NCI-H1694 treated with DMSO at 0.1 percent for 48 hours (cell line): ENCODE measurements around the gene TMEM235.
A peak's percentile ranks its signal among the peaks of the same experiment; 100 is the strongest.

Experiments
- DNase-seq: peaks from one replicate; lab custom pipeline; 2025; lab: John Stamatoyannopoulos, UW

Gene TMEM235

DNA sequence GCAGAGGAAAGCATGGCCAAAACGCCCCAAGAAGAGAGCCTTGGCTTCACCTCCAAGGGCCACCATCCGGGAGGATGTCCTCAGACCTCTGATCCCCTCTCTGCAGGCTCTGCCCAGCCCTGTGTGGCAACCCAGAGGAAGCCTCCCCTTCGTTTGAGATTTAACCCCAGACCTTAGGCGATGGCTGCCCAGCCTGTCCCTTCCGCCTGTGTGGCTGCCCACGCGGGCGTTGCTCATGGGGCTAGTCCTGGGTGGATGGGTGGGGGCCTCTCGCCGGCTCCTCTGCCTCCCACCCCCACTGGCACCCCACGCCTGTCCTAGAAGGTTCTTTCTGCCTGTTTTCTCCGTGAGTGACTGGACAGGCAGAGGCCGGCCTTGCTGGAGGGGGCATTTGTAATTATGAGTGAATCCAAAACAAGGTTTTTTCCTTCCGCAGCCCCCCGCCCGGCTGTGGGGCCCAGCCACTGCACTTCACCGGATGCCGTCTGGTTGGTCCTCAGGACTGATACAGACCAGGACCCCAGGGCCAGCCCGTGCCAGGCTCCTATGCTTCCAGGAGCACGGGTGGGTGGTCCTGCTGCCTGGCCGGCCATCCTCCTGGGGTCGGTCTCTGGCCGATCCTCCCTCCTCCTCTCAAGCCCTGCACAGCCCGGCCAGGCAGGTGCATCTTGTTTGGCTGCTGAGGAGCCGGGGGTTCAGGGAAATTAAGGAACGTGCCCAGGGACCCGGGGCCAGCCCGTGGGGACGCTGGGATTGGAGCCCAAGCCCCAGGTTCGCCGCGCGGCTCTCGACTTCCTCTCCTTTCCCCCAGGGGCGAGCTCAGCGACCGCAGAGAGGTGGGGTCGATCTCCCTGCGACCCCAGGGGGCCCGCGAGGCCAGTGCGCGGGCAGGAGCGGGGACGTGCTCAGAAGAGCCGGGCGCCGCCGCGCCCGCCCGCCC is at the start of gene TMEM235:
TMEM235 (plus strand) TSS at position 636 of the 940 bp plus-strand sequence. CDS start 393 bp downstream, outside the sequence.
- DNase-seq, result no peak

DNA sequence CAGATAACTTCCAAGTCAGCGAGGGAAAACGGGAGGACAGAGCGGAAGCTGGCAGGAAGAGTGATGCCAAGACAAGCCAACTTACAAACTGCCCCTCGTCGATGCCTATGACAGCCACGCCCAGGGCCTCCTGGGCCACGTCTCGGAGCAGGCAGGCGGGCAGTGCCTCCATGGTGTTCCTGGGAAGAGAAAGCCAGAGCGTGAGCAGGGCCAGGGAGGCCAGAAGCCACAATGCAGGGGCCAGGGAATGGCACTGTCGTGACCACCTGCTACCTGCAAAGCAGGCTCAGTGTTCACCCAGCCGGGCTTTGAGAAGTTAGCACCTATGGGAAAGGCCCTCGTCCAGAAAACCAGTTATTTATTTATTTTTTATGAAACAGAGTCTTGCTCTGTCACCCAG is 48.9 kb upstream of the TMEM235 start:
- no peak for DNase-seq

DNA sequence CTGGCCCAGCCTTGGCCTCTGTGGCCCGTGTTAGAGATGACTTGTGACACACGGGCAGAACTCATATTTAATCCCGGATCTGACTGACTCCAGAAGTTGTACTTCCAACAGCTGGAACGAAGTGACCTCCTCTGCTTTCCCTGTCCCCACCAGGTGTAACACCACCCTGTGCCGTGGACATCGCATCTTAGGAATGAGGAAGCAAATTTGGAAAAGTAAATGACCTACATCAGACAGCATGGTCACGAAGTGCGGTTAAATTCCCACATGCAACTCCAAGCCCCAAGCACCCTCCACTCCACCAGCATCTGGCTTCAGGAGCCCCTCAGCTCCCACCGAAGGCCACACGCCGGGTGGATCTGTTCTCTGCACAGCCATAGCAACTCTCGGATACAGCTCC is 47.5 kb upstream of the TMEM235 start:
- no peak for DNase-seq

DNA sequence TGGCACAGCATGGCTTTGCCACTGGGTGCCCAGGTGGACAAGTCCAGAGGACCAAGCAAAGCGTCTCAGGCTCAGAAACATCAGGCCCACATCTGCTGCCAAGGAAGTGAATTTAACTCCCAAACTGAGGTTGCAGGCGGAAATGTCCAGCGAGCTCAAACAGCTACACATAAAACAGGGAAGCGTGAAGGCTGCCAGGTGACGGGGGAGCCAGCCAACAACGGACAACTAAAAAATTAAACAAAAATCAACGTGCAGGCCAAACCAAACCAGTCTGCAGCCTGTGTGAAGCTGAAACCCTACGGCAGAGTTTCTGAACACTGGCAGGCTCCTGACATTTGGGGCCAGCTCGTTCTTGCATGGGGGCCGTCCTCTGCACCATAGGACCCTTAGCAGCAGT is 47.1 kb upstream of the TMEM235 start:
- DNase-seq, result no peak

DNA sequence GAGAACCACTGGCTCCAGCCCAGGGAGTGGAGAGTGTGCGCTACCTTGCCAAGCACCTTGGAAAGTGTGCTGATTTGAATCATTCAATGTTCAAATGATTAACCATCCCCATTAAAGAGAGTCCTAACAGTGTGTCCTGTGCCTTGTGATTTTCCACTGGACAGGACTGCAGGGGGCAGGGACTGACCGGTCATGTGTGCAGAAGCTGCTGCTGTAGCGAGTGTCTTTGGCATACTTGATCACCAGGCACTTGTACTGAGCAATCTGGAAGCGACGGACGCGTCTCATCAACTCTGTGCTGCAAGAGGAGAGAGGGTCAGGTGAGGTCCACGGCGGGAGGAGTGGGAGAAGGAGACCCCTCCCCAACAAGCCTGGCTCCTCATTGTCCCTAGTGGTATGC is 46.6 kb upstream of the TMEM235 start:
- no peak for DNase-seq

DNA sequence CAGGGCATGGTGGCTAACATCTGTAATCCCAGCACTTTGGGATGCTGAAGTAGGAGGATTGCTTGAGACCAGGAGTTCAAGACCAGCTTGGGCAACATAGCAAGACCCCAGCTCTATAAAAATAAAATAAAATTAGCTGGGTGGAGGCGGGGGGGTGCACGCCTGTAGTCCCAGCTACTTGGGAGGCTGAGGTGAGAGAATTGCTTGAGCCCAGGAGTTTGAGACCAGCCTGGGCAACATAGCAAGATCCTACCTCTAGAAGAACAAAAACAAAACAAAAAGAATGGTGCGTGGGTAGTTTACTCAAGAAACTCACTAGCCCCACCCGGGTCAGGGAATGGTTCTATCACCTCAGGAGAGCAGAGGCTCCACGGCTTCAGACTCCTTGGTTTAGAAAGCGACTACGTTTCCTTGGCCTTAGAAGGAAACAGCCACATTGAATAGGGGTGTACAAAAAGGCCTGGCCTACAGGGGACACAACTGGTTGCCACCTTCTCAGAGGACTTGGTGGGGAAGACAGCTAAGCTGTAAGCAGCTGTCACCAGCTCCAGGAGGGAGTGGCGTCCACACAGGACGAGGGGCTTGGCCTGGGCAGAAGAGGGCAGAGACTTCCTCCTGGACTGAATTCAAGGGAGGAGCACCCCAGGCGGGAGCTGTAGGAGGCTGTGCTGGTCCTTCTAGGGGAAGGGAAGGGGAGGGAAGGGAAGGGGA is 45.3 kb upstream of the TMEM235 start:
- DNase-seq, result no peak

DNA sequence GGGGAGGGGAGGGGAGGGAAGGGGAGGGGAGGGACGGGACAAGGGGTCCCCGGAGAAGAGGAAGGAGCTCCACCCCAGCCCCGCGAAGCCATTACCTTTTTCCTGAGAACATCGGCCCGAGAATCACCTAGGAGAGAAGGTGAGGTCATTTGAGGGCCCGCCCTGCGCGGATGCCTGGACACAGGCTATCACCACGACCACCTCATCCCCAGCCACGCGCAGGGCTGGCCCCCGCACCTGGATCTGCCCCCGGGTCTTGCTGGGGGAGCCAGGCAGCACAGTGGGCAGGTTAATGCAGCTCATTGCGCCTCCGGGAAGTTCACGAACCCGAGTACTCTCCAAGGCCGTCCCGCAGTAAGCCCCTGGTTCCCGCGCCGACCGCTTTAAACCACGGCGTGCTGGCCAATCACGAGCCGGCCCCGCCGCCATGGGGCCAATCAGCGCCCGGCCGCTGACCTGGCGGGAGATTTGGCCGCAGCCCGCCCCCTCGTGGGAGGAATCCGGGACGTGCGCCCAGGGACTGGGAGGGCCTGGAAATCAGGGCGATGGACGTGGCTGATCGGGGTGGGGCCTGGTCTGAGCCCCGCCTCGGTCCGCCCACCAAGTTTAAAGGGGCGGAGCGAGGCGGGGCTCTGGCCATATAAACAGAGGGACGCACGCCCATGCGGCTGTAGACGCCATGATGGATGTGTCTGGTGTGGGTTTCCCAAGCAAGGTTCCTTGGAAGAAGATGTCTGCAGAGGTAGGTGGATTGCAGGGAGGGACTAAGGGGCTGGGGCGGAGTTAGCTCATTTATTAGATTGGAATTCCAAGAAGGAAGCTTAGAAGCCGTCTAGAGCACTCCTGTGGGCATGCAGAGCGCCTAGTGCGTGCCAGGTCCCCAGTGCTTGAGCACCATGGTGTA is 44.5 kb upstream of the TMEM235 start, which contains the start of the genes AFMID and TK1:
AFMID (plus strand) TSS at position 671 of the 904 bp plus-strand sequence; CDS start at position 680, 9 bp downstream.
TK1 (minus strand) TSS at position 361 of the 904 bp plus-strand sequence; CDS start at position 303, 58 bp downstream.
- DNase-seq, result peak; percentile 97

DNA sequence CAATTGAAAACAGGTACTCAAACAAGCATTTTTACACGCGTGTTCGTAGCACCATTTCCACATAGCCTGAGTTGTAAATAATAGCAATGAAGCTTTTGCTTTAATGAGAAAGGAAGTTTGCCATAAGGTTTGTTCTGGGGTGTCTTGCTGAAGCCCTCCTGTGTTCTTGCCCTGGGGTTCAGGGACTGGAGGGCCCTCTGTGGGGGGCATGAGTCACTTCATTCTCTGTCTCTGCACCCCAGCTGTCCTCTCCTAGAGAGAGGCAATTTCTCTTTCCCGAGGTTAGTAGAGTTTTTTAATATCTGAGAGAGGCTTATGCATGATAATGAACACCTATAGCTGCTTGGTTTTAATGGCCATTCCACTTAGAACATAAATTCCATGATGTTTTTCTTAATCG is 34.7 kb upstream of the TMEM235 start:
- no peak for DNase-seq

DNA sequence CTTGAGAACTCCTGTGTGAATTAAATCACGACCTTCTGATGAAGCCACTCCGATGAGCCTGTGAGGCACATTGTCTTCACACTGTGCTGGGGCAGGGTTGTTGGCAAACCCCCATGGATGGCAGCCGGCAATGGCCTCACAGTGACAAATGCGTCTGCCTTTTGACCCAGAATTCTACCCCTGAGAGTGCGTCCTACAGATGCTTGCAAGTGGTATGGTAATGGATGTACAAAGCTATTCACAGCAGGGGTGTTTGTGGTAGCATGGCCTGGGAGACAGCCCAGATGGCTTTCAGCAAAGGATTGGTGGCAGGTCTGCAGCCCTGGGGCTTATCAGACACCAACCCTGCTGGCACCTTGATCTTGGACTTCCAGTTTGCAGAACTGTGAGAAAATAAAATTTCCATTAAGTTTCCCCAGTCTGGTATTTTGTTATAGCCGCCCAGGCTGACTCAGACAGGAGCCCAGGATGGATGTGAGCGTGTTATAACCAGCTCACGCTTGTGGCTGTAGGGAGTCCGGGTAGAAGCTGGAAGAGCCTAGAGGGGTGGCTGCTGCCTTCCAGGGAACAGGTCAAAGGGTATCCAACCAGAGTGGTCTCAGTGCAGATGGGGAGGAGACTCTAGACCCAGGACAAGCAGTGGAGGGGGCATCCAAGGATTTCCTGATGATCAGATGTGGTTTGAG is 34.1 kb upstream of the TMEM235 start:
- no peak for DNase-seq

DNA sequence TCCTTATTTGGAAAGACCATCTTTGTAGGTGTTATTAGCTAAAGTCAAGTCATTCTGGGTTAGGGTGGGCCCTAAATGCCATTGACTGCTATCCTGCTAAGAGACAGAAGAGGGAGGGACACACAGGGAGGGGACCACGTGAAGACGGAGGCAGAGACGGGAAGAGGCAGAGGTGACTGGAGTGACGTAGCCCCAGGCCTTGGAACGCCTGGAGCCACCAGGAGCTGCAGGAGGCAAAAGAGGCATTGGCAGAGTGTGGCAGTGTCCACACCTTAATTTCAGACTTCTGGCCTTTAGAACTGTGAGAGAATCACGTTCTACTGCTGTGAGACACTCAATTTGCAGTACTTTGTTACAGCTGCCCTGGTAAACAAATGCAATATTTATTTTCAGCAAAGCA is 31.0 kb upstream of the TMEM235 start:
- no peak for DNase-seq

DNA sequence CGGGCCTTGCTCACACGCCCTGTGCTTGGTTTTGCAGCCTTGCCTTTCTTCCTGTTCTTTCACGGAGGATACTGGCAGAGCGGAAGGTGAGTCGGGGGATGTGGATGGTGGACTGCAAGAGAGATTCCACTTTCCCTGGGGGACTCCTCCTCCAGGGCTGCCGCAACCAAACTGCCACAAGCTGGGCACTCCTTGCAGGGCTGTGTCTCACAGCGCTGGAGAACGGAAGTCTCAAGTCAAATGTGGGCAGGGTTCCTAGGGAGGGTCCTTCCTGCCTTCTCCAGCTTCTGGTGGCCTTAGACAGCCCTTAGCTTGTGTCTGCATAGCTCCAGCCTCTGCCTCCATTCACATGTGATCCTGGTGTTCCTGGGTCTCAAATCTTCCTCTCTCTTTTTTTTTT is 28.8 kb upstream of the TMEM235 start:
- no peak for DNase-seq

DNA sequence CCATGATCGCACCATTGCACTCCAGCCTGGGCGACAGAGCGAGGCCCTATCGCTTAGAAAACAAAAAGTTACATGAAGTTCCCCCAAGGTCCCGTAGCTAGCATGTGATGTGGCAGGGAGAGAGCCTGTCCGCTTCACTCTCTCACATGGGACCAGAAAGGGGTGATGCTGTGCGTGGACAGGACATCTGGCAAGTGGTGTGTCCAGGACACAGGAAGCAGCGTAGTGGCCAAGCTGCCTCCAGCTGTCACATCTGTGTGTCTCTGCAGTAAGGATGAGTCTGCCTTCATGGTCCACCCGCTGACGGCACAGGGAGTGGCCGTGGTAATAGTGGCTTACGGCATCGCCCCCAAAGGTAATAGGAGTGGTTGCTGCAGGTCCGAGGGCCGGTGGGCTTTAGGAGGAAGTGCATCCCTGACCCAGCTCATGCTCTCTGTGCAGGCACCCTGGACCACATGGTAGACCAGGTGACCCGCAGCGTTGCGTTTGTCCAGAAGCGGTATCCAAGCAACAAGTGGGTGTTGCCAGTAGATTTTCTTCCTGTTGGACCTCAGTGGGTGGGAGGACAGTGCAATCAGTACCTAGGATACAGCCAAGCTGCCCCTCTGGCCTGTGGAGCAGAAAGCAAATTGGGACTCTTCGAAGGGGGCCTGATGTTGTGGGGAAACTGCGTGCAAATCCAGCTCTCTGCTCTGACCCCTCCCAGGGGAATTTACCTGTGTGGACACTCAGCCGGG is 26.9 kb upstream of the TMEM235 start:
- no peak for DNase-seq

DNA sequence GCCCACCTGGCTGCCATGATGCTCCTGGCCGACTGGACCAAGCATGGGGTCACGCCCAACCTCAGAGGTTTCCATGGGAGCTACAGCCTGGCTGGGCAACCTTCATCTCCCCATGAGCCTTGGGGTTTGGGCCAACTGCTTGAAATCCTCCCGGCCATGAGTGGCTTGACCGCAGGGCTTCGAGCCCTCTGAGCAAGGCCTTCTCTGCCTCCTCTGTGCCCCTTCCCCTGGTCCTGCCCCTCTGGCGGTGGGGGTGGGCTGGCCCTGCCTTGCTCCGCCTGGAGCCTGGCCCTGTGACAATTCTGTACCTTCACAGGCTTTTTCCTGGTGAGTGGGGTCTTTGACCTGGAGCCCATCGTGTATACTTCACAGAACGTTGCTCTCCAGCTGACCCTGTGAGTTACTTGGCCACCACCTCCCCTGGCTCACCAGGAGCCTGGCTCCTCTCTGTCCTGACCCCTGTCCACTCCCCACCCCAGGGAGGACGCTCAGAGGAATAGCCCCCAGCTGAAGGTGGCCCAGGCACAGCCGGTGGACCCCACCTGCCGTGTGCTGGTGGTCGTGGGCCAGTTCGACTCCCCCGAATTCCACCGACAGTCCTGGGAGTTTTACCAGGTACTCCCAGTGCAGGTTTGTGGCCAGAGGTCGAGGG is 26.2 kb upstream of the TMEM235 start:
- no peak for DNase-seq

DNA sequence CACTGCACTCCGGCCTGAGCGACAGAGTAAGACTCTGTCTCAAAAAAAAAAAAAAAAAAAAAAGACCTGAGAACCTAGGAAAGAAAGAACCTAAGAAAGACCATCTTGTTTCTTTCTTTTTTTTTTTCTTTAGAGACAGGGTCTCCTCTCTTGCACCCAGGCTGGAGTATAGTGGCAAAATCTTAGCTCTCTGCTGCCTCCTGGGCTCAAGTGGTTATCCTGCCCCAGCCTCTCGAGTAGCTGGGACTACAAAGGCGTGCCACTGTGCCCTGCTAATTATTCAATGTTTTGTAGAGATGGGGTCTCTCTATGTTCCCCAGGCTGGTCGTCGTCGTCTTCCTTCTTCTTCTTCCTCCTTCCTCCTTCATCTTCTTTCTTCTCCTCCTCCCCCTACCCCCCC is 25.1 kb upstream of the TMEM235 start:
- no peak for DNase-seq

DNA sequence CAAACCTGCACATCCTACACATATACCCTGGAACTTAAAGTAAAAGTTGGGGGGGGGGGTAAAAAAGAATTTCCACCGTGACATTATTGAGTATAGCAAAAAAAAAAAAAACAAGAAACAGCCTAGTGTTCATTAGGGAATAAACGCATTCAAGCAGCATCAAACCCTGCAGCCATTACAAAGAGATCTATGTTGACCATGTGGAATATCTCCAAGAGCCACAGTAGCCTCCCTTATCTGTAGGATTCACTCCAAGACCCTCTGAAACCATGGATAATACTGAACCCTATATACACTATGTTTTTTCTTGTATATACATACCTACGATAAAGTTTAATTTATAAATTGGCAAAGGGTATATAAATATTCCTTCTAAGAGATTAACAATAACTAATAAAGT is 22.9 kb upstream of the TMEM235 start:
- DNase-seq, result no peak

DNA sequence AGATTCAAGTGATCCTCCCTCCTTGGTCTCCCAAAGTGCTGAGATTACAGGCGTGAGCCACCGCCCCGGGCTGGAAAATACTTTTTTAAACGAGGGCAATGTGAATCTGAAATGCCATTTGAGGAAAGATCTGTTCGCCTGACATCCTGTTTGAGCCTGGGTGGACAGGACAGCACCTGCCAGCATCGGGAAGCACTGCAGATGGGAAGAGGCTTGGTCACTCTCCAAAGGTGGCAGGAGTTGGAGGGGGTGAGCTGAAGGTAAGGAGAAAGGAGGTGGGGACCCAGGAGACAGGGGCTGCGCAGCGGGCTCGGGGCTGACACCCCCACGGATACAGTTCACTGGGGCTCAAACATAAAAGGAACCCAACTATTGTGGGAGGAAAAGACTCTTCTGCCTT is 21.3 kb upstream of the TMEM235 start:
- no peak for DNase-seq

DNA sequence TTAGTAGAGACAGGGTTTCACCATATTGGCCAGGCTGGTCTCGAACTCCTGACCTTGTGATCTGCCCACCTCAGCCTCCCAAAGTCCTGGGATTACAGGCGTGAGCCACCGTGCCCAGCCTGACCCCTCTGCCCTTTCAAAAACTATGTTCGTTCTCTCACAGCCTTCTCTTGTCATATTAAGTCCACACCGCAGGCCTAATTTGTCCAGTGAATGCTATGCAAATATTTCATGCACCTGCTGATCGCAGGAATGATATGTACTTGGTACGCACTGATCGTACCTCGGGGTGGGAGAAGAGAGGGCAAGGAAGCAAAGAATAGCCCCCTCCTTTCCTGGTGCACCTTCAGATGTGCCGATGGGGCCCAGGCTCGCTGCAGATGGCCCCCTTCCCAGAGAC is 20.4 kb upstream of the TMEM235 start:
- DNase-seq, result no peak

DNA sequence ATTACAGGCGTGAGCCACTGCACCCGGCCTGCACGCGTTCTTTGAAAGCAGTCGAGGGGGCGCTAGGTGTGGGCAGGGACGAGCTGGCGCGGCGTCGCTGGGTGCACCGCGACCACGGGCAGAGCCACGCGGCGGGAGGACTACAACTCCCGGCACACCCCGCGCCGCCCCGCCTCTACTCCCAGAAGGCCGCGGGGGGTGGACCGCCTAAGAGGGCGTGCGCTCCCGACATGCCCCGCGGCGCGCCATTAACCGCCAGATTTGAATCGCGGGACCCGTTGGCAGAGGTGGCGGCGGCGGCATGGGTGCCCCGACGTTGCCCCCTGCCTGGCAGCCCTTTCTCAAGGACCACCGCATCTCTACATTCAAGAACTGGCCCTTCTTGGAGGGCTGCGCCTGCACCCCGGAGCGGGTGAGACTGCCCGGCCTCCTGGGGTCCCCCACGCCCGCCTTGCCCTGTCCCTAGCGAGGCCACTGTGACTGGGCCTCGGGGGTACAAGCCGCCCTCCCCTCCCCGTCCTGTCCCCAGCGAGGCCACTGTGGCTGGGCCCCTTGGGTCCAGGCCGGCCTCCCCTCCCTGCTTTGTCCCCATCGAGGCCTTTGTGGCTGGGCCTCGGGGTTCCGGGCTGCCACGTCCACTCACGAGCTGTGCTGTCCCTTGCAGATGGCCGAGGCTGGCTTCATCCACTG is 17.3 kb upstream of the TMEM235 start, which contains the start of gene BIRC5:
BIRC5 (plus strand) TSS at position 238 of the 690 bp plus-strand sequence; CDS start at position 302, 64 bp downstream.
- DNase-seq, result peak; percentile 89

DNA sequence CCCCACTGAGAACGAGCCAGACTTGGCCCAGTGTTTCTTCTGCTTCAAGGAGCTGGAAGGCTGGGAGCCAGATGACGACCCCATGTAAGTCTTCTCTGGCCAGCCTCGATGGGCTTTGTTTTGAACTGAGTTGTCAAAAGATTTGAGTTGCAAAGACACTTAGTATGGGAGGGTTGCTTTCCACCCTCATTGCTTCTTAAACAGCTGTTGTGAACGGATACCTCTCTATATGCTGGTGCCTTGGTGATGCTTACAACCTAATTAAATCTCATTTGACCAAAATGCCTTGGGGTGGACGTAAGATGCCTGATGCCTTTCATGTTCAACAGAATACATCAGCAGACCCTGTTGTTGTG is 16.7 kb upstream of the TMEM235 start:
- no peak for DNase-seq
